A549 (cell line): ENCODE data around the gene TMEM266. TPM values are rescaled to one million over a fixed set of nuclear protein-coding genes. Genes with fewer than 3 reads are reported as not detected.
A peak's percentile ranks its signal among the peaks of the same experiment; 100 is the strongest.

Experiments used
- ATAC-seq, 2 experiments: fragments of 200-7000 bp in 1 of 2; fragments of >200 bp in 1 of 2; cut with Nextera tagmentation in 1 of 2; cut with Tn5 transposase in 1 of 2; 3 replicates each; pipeline versions ENCODE4 v1.8.0 to v1.9.1; 2018 to 2020; ENCODE audit warnings: mild to moderate bottlenecking in 1 of 2, moderate library complexity in 1 of 2
- CTCF ChIA-PET: fragments of 300-600 bp; sonication (Branson Sonifier 250); formaldehyde crosslinking; extraction: SDS; loops from one replicate; lab custom pipeline; 2021; ENCODE audit warnings: antibody characterized with exemption, inconsistent platforms; lab: Yijun Ruan, JAX
- POLR2A ChIA-PET: fragments of 350-600 bp; formaldehyde crosslinking; extraction: SDS; loops from one replicate; lab custom pipeline; 2021; ENCODE audit warnings: antibody characterized with exemption, inconsistent platforms; lab: Yijun Ruan, JAX
- DNase-seq, 2 experiments: peaks; one replicate each; pipeline versions ENCODE4 v3.0.0 to v3.0.0-alpha.2; 2011 to 2016; ENCODE audit warnings: low read depth in 1 of 2, low spot score in 1 of 2
- FAIRE-seq: peaks from 2 replicates; lab custom pipeline; 2011; peaks lifted over from hg19 to GRCh38; lab: Jason Lieb, UNC
- H3K27ac ChIP-seq, 2 experiments: fragments of >200 bp; sonication (Bioruptor Twin); formaldehyde crosslinking; 3 replicates each; pipeline ENCODE4 v1.5.1; 2016 to 2017
- H3K4me1 ChIP-seq: fragments of >200 bp; sonication (Bioruptor Twin); formaldehyde crosslinking; 3 replicates; pipeline ENCODE4 v1.6.1; 2016
- H3K4me2 ChIP-seq: fragments of >200 bp; sonication (Bioruptor Twin); formaldehyde crosslinking; 3 replicates; pipeline ENCODE4 v1.6.1; 2016
- H3K4me3 ChIP-seq: fragments of >200 bp; sonication (Bioruptor Twin); formaldehyde crosslinking; 3 replicates; pipeline ENCODE4 v1.5.1; 2016
- H3K9me3 ChIP-seq: fragments of >200 bp; sonication (Bioruptor Twin); formaldehyde crosslinking; 3 replicates; pipeline ENCODE4 v1.6.1; 2016
- ATOH8 ChIP-seq: fragments of 250-450 bp; sonication (Bioruptor Pico); IDR thresholded peaks from 2 replicates; pipeline ENCODE4 v1.5.0; 2020; ENCODE audit warnings: low read depth, mild to moderate bottlenecking, moderate library complexity
- BHLHE40 ChIP-seq: IDR thresholded peaks from 2 replicates; pipeline ENCODE4 v1.6.1; 2012; ENCODE audit warnings: low read depth, low read length, inconsistent platforms
- CBX2 ChIP-seq: fragments of 200-600 bp; sonication (generic); IDR thresholded peaks from 2 replicates; pipeline ENCODE4 v1.6.1; 2016; ENCODE audit warnings: low read depth, mild to moderate bottlenecking, borderline replicate concordance
- CHD4 ChIP-seq: fragments of 200-600 bp; sonication (generic); IDR thresholded peaks from 2 replicates; pipeline ENCODE4 v1.6.1; 2016; ENCODE audit warnings: antibody characterized with exemption, mild to moderate bottlenecking, borderline replicate concordance
- E2F6 ChIP-seq: IDR thresholded peaks from 2 replicates; pipeline ENCODE4 v1.6.1; 2012; ENCODE audit warnings: low read depth, borderline replicate concordance
- EHMT2 ChIP-seq: fragments of 200-600 bp; sonication (generic); IDR thresholded peaks from 2 replicates; pipeline ENCODE4 v1.6.1; 2016; ENCODE audit warnings: antibody characterized with exemption, low read depth, mild to moderate bottlenecking, moderate library complexity
- ELK1 ChIP-seq: fragments of 150-350 bp; IDR thresholded peaks from 2 replicates; pipeline ENCODE4 v1.6.1; 2014; ENCODE audit warnings: low read depth, mild to moderate bottlenecking, low read length
- EP300 ChIP-seq, 2 experiments: fragments of >200 bp; sonication (Bioruptor Twin); formaldehyde crosslinking; IDR thresholded peaks; 2 replicates in 1 of 2; 3 replicates in 1 of 2; pipeline ENCODE4 v1.6.1; 2016 to 2017
- FOSB ChIP-seq: fragments of 250-450 bp; sonication (Bioruptor Pico); IDR thresholded peaks from 2 replicates; pipeline ENCODE4 v1.5.0; 2020; ENCODE audit warnings: mild to moderate bottlenecking, moderate library complexity
- FOXS1 ChIP-seq: fragments of 250-450 bp; sonication (Bioruptor Pico); IDR thresholded peaks from 2 replicates; pipeline ENCODE4 v1.5.0; 2020; ENCODE audit warnings: mild to moderate bottlenecking, moderate library complexity
- HDAC2 ChIP-seq: fragments of 200-600 bp; sonication (generic); IDR thresholded peaks from 2 replicates; pipeline ENCODE4 v1.6.1; 2016
- HES2 ChIP-seq: fragments of >200 bp; sonication (Bioruptor Twin); formaldehyde crosslinking; IDR thresholded peaks from 2 replicates; pipeline ENCODE4 v1.6.1; 2016
- HEYL ChIP-seq: fragments of 250-450 bp; sonication (Bioruptor Pico); IDR thresholded peaks from 2 replicates; pipeline ENCODE4 v1.8.0; 2021; ENCODE audit warnings: mild to moderate bottlenecking, moderate library complexity
- MAFK ChIP-seq: fragments of 450-650 bp; IDR thresholded peaks from 2 replicates; pipeline ENCODE4 v1.6.1; 2014; ENCODE audit not compliant: partially characterized antibody
- PHF8 ChIP-seq: fragments of 200-600 bp; sonication (generic); IDR thresholded peaks from 2 replicates; pipeline ENCODE4 v1.6.1; 2016; ENCODE audit warnings: low read depth, mild to moderate bottlenecking, antibody characterized with exemption, moderate library complexity, borderline replicate concordance
- RCOR1 ChIP-seq: fragments of 150-350 bp; IDR thresholded peaks from 2 replicates; pipeline ENCODE4 v1.6.1; 2014; ENCODE audit warnings: antibody characterized with exemption, low read length, low read depth
- REST ChIP-seq: fragments of 200-600 bp; sonication (generic); IDR thresholded peaks from 2 replicates; pipeline ENCODE4 v1.6.1; 2016; ENCODE audit warnings: antibody characterized with exemption, mild to moderate bottlenecking, moderate library complexity
- RFX5 ChIP-seq: fragments of 450-650 bp; IDR thresholded peaks from 2 replicates; pipeline ENCODE4 v1.7.1; 2014; ENCODE audit warnings: antibody characterized with exemption, mild to moderate bottlenecking, moderate library complexity
- SREBF2 ChIP-seq: fragments of 450-650 bp; IDR thresholded peaks from 2 replicates; pipeline ENCODE4 v1.6.1; 2014; ENCODE audit warnings: mild to moderate bottlenecking, moderate library complexity
- TFCP2L1 ChIP-seq: fragments of 250-450 bp; sonication (Bioruptor Pico); IDR thresholded peaks from 2 replicates; pipeline ENCODE4 v1.5.0; 2021; ENCODE audit warnings: mild to moderate bottlenecking
- TP53 ChIP-seq: fragments of 250-450 bp; sonication (Bioruptor Pico); IDR thresholded peaks from 2 replicates; pipeline ENCODE4 v1.5.0; 2021; ENCODE audit warnings: mild to moderate bottlenecking, moderate library complexity
- ZNF302 ChIP-seq: fragments of 250-450 bp; sonication (Bioruptor Pico); IDR thresholded peaks from 2 replicates; pipeline ENCODE4 v1.9.0; 2021; ENCODE audit warnings: inconsistent platforms, mild to moderate bottlenecking, moderate library complexity
- ZSCAN20 ChIP-seq: fragments of 250-450 bp; sonication (Bioruptor Pico); IDR thresholded peaks from 2 replicates; pipeline ENCODE4 v1.8.0; 2022; ENCODE audit warnings: mild to moderate bottlenecking, moderate library complexity
- WGBS: methylation state at CpG from one replicate; pipeline ENCODE4 v1.1.6; 2017; ENCODE audit errors: missing lambda C conversion rate; 5-methylcytosine and 5-hydroxymethylcytosine counted together
- polyA plus RNA-seq, 4 experiments: library from polyadenylated mRNA; depleted of rRNA in 3 of 4; stranded (reverse); fragments of >200 nt; fragmentation: RNase III in 1 of 4; extraction: RNeasy Plus Mini Kit Qiagen cat#74134 plus additional on column Dnase treatment in 1 of 4; gene quantifications; 2 replicates in 3 of 4; 3 replicates in 1 of 4; pipeline ENCODE4 v1.2.3, GENCODE V29; 2011 to 2017

The TMEM266 gene
- polyA plus RNA-seq, 2 of the 4 experiments (the other 2 are of a cell fraction): 0.06 to 0.08 TPM

GRCh38 chr15:76078285-76078877 lies 18.6 kb downstream of the TMEM266 start:
- Histone ChIP-seq H3K4me1 (no peaks in the 10 kb centered on the region), H3K4me3 (no peak overlapping the region), H3K9me3 (no peaks in the 10 kb centered on the region), H3K27ac (no peak overlapping the region), H3K4me2 (no peak overlapping the region)
- 58% methylated on average over 5 of the region's 5 CpGs for WGBS
- POLR2A ChIA-PET: no interaction called here
- no peak for TF ChIP-seq CBX2
- TF ChIP-seq E2F6: no peak
- no peak for TF ChIP-seq ZNF302 (CRISPR knock-in tag)
- TF ChIP-seq MAFK: peak; percentile 94
- no peak for TF ChIP-seq HDAC2
- DNase-seq (no peak), ATAC-seq (no peak), FAIRE-seq (no peak)
- CTCF ChIA-PET: interaction anchor here (0.7 to 1.6 kb wide), 4 partner anchors 22 to 268 kb away, joined by 3 to 7 read pairs (median 4); no protein-coding TSS in a partner anchor

- ATAC-seq: no peak
- POLR2A ChIA-PET: no interaction called here
- Histone ChIP-seq H3K4me1 (no peaks in the 10 kb centered on the region), H3K4me3 (no peak overlapping the region), H3K27ac (no peak overlapping the region), H3K4me2 (no peak overlapping the region), H3K9me3 (no peaks in the 10 kb centered on the region)
- FAIRE-seq: no peak
- TF ChIP-seq RCOR1: no peak
- TF ChIP-seq EHMT2: no peak
- no peak for TF ChIP-seq BHLHE40
- no peak for TF ChIP-seq EP300 (IDR thresholded peaks at IDR 0.05)
- no peak for TF ChIP-seq FOXS1
- no peak for TF ChIP-seq RFX5
- TF ChIP-seq PHF8: no peak
- no peak for TF ChIP-seq ELK1
- TF ChIP-seq FOSB (CRISPR knock-in tag): no peak
- TF ChIP-seq REST: no peak
- no peak for DNase-seq
- 30% methylated on average over 2 of the region's 2 CpGs for WGBS
- CTCF ChIA-PET: interaction anchor here (0.8 to 1.5 kb wide), 3 partner anchors 52 to 64 kb away, joined by 3 to 8 read pairs (median 7); no protein-coding TSS in a partner anchor
Observed at GRCh38 chr15:76084256-76084655, 24.5 kb downstream of the TMEM266 start.

- Histone ChIP-seq H3K4me1 (no peaks in the 10 kb centered on the region), H3K9me3 (peaks cover 11% of the 10 kb centered on the region; the same call in 2 of the 3 replicates), H3K4me3 (no peak overlapping the region)
- no peak for TF ChIP-seq ZSCAN20 (CRISPR knock-in tag)
- no peak for TF ChIP-seq CHD4
- TF ChIP-seq SREBF2: no peak
- TF ChIP-seq HES2: no peak
- TF ChIP-seq HEYL: no peak
- no peak for TF ChIP-seq TP53 (CRISPR knock-in tag)
- TF ChIP-seq ATOH8: no peak
- TF ChIP-seq RFX5: no peak
- no peak for TF ChIP-seq TFCP2L1 (CRISPR knock-in tag)
- TF ChIP-seq CBX2: no peak
- TF ChIP-seq ELK1: no peak
- TF ChIP-seq, all 56 proteins: peak for 0
- DNase-seq (no peak), ATAC-seq (no peak), FAIRE-seq (no peak)
- H3K27ac ChIP-seq: no peak overlapping the region
- WGBS: 8% methylated on average over 3 of the region's 3 CpGs
- ChIA-PET POLR2A (no interaction called here), CTCF (interaction anchor here (1.3 to 2.0 kb wide), 5 partner anchors 10 to 40 kb away, joined by 3 to 7 read pairs (median 6); partner anchors contain the start of gene TMEM266)
- H3K4me2 ChIP-seq: 0 out of 3 replicates have a peak overlapping the region, but pooled peaks have one; percentile 7
Observed at GRCh38 chr15:76098685-76099084, 38.9 kb downstream of the TMEM266 start.
